ENCODE results near the gene C11orf87.

C11orf87 gene

GRCh38 chr11:109421981-109422869, at the start of gene C11orf87:
TSS of gene C11orf87 (plus strand) at chr11:109422190. CDS start at chr11:109423634, 1,444 bp downstream.
- DNase-seq (ENCODE audit: low spot score): no peak

GRCh38 chr11:109374032-109374431, 48.0 kb upstream of the C11orf87 start:
- no peak for DNase-seq (ENCODE audit: low spot score)

DNA sequence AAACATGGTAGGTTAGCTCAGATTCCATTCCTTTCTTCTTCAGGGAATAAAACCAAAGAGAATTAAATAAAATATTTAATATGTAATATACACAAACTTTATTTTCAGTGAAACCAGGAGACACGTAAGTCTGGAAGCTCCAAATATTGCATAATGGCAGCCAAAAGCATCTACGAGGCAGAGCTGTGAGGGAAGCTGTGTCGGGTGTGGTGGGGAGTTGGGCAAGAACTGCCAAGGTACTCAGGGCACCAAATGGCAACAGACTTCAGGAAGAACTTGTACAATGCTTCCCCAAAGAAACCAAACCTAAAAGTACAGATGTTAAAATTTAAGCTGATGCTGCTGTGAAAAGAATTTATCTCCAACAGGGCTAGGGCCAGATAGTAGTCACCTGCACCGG, 47.5 kb upstream of the C11orf87 start:
- DNase-seq (ENCODE audit: low spot score): no peak

DNA sequence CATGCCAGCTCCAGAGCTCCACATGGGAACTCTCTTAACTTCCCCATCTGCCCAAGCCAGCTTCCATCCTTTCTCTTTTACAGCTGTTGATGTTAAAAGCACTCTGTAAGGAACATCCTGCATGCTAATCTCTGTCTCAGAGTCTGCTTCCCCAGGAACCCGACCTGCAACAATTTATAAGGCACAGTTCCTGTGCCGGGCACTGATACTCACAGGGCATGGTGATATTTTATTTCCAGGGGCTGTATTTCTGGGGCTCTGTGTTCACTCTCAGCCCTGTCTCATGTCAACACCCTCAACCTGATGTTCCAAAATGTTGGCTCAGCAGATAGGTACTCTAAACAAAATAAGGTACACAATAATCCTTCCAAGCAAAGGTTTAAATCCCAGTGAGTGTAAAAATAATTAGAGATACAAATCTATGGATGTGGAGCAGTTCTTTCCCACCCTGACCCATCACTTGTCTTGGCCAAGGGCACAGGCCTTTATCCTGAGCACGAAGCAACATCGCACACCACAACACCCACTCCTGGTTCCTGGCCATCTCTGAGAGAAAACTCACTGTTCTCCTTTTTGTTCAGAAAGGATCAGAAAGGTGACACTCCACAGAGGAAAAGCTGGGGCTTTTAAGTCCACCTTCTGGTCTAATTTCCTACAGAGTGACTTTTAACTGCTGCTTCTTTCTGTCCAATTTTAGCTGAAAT, 44.8 kb upstream of the C11orf87 start:
- no peak for DNase-seq (ENCODE audit: low spot score)

DNA sequence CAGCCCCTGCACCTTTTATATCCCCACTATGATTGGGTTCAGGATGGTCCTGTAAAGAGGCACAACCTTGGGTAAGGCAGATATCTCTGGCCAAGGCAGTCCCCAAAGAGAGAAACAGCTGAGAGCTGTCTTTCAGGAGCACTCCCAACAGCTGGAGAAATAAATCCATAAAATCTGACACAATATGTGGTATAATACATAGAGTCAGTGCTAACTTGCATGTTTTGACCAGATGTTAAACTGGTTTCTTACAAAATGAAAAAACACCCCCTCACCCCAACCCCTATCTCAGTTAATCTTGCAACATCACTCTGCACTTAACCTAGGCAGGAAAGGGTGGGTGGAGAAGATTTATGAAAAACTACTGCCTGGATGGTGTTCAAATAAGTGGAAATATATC, 44.0 kb upstream of the C11orf87 start:
- DNase-seq (ENCODE audit: low spot score): no peak

DNA sequence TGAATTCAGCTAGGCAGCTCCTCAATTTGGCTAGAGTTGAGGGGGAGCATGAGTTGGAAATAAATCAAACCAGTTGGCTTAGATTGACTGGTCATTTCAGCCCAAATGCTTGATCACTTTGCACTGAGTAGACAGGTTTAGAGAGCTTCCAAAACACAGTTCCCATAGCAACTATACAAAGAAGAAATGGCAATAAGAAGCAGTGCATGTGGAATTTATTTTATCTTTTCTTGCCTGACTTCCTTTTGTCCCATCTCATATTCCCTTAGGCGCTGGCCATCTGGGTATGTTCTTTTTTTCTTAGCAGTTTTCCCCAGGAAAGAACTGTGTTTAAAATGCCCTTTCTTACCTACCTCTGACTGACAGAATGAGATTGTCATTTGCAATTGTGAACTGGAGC, 38.7 kb upstream of the C11orf87 start:
- DNase-seq (ENCODE audit: low spot score): no peak

- no peak for DNase-seq (ENCODE audit: low spot score)
These were observed 37.1 kb upstream of the C11orf87 start for GRCh38 chr11:109384873-109385272.

- no peak for DNase-seq (ENCODE audit: low spot score)
These were observed 33.0 kb upstream of the C11orf87 start for GRCh38 chr11:109388982-109389381.

GRCh38 chr11:109390752-109391151, 31.2 kb upstream of the C11orf87 start:
- DNase-seq (ENCODE audit: low spot score): no peak

- DNase-seq (ENCODE audit: low spot score): no peak
These were observed 20.4 kb upstream of the C11orf87 start for GRCh38 chr11:109401545-109401944.

- no peak for DNase-seq (ENCODE audit: low spot score)
These were observed 16.3 kb upstream of the C11orf87 start for GRCh38 chr11:109405671-109406070.

GRCh38 chr11:109416601-109417000, 5.4 kb upstream of the C11orf87 start:
- no peak for DNase-seq (ENCODE audit: low spot score)

- no peak for DNase-seq (ENCODE audit: low spot score)
These were observed 978 bp downstream of the C11orf87 start for GRCh38 chr11:109422870-109423465.

DNA sequence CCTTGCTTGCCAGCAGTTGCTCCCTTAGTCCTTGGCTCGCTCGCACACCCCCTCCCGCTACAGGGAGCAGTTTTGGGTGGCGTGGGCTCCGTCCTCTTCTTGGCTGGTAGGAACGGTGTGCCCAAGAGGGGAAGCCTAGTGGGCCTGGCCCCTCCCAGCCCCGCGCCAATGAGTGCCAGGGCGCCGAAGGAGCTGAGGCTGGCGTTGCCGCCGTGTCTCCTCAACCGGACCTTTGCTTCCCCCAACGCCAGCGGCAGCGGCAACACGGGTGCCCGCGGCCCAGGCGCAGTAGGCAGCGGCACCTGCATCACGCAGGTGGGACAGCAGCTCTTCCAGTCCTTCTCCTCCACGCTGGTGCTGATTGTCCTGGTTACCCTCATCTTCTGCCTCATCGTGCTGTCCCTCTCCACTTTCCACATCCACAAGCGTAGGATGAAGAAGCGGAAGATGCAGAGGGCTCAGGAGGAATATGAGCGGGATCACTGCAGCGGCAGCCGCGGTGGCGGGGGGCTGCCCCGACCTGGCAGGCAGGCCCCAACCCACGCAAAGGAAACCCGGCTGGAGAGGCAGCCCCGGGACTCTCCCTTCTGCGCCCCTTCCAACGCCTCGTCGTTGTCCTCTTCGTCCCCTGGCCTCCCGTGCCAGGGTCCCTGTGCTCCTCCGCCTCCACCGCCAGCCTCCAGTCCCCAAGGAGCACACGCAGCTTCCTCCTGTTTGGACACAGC, 1.6 kb downstream of the C11orf87 start:
- DNase-seq (ENCODE audit: low spot score): no peak

GRCh38 chr11:109424901-109425300, 2.9 kb downstream of the C11orf87 start:
- DNase-seq (ENCODE audit: low spot score): peak; percentile 8

- DNase-seq (ENCODE audit: low spot score): no peak
These were observed 3.6 kb downstream of the C11orf87 start for GRCh38 chr11:109425554-109425953.

DNA sequence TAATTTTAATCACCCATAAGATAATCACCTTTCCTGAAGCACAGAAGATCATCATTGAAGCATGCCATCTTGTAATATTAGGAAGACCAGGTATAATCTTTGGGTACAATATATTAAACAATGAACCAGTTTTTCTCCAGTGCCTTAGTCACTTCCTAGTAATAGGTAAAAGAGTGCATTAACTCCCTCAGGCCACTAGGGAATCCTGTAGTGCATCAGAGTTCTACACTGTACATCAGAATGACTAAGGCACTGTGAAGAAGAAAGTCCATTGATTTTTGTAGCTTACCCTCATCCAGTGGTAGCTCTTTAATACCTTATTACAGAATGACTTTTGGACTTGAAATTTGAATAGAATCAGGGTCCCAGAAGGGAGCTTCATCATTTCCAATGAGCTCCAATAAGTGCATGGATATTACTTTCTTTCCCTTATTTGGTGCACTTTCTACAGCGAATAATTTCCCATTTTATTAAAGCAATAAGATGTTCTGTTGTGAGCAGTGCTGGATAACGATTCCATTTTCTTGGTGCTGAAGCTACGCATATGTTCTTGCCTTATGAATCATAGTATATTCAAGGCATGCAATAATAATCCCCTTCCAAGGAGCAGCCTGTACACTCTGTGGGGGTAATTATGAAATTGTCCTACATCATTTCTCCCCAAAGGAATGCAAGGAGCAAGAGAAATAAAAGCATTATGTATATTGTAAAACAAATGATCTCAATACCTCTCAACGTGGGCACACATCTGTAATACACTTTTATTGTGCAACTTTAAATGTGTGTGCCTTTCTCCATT, 4.7 kb downstream of the C11orf87 start:
- DNase-seq (ENCODE audit: low spot score): no peak

- no peak for DNase-seq (ENCODE audit: low spot score)
These were observed 10.1 kb downstream of the C11orf87 start for GRCh38 chr11:109432105-109432504.

DNA sequence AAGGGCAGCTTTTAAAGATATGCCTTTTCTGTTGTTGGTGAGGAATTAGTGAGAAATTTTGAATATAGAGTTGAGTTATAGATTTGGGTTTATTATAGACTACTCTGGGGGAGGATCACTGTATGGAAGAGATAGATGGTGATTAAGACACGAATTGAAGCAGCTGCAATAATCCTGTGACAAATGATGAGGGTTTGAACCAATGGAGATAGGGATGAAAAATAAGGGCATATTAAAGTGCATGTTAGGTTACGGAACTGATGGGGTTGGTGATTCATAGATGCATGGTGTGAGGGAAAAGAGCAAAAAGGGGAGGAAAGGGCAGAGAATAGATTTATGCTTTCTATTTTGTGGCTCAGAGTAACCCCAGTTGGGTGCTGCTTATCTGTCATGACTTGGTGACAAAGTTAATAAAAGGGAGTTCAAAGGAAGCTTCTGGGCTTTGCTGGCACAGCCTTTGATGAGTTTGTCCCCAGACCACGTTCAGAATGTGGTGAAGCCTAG, 11.8 kb downstream of the C11orf87 start:
- DNase-seq (ENCODE audit: low spot score): no peak

DNA sequence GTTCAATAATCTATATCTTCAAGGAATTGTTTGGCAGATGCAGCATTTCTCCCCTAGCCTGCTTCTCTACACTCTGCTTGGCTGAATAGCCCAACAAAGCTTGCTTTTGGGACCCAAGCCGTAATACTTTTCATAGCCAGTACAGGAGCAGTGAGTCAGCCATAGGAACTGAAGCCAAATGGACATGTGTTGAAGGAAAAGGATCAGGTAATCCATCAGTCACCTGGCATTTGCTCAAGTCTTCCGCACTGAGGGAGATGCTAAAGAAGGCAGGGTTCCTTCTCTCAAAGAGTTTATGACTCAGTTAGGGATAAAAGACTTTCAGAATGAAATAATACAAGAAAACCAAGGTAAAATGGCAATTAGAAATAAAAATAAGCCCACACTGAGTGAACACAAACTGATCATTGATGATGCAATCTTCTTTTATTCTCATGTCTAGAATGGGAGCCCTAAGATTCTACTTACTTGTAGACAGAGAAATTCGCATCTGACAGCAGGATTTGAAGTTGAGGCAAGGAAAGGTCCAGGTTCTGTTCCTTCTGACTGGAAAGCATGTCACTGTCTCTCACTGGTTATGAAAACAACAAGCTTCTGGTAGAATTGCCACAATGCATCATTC, 13.2 kb downstream of the C11orf87 start:
- no peak for DNase-seq (ENCODE audit: low spot score)

- DNase-seq (ENCODE audit: low spot score): no peak
These were observed 17.7 kb downstream of the C11orf87 start for GRCh38 chr11:109439684-109440083.

Measured in LoVo (cell line).